Epidermal melanocyte (primary cell): ENCODE results near the gene URB1.

ENCODE experiments used
- DNase-seq: peaks from one replicate; pipeline ENCODE4 v3.0.0; 2011; ENCODE audit warnings: low spot score; ENCODE audit not compliant: insufficient read length

URB1 gene

GRCh38 chr21:32347977-32348376, 44.8 kb downstream of the URB1 start:
- DNase-seq, result no peak

- DNase-seq, result no peak
These were observed 45.5 kb downstream of the URB1 start for GRCh38 chr21:32347351-32347750.

- no peak for DNase-seq
These were observed 45.9 kb downstream of the URB1 start for GRCh38 chr21:32346951-32347350.

- DNase-seq, result no peak
These were observed 51.7 kb downstream of the URB1 start for GRCh38 chr21:32340863-32341848.

- no peak for DNase-seq
These were observed 54.4 kb downstream of the URB1 start for GRCh38 chr21:32338209-32338921.

- DNase-seq, result no peak
These were observed 55.6 kb downstream of the URB1 start for GRCh38 chr21:32337206-32337605.

- no peak for DNase-seq
These were observed 56.1 kb downstream of the URB1 start for GRCh38 chr21:32336711-32337110.

- DNase-seq, result peak; percentile 79
These were observed 56.9 kb downstream of the URB1 start for GRCh38 chr21:32335601-32336575.

- peak; percentile 26 for DNase-seq
These were observed 57.8 kb downstream of the URB1 start for GRCh38 chr21:32334980-32335531.

GRCh38 chr21:32333953-32334673, 58.7 kb downstream of the URB1 start:
- no peak for DNase-seq

GRCh38 chr21:32332463-32332951, 60.3 kb downstream of the URB1 start:
- no peak for DNase-seq

- no peak for DNase-seq
These were observed 61.1 kb downstream of the URB1 start for GRCh38 chr21:32331444-32332305.

- DNase-seq, result no peak
These were observed 62.0 kb downstream of the URB1 start for GRCh38 chr21:32330784-32331311.

GRCh38 chr21:32329776-32330175, 63.0 kb downstream of the URB1 start:
- no peak for DNase-seq

- DNase-seq, result no peak
These were observed 63.5 kb downstream of the URB1 start for GRCh38 chr21:32329331-32329730.

- DNase-seq, result no peak
These were observed 64.2 kb downstream of the URB1 start for GRCh38 chr21:32328595-32328994.

- no peak for DNase-seq
These were observed 67.1 kb downstream of the URB1 start for GRCh38 chr21:32325706-32326105.

GRCh38 chr21:32322676-32323075, 70.1 kb downstream of the URB1 start:
- no peak for DNase-seq

GRCh38 chr21:32322103-32322502, 70.7 kb downstream of the URB1 start:
- DNase-seq, result no peak
